HG03066 (cell line): ENCODE data around the gene PGLYRP4.
"Not testable (repeated sequence)": the region's sequence is repeated elsewhere in the genome, so short reads cannot be mapped to it uniquely, and the experiment has no call there.

Source experiments
- ATAC-seq: cut with Tn5 transposase; IDR thresholded peaks from one replicate; pipeline ENCODE4 v1.9.1; 2021; ENCODE audit warnings: low read depth; ENCODE audit not compliant: unreplicated experiment

Gene PGLYRP4

DNA sequence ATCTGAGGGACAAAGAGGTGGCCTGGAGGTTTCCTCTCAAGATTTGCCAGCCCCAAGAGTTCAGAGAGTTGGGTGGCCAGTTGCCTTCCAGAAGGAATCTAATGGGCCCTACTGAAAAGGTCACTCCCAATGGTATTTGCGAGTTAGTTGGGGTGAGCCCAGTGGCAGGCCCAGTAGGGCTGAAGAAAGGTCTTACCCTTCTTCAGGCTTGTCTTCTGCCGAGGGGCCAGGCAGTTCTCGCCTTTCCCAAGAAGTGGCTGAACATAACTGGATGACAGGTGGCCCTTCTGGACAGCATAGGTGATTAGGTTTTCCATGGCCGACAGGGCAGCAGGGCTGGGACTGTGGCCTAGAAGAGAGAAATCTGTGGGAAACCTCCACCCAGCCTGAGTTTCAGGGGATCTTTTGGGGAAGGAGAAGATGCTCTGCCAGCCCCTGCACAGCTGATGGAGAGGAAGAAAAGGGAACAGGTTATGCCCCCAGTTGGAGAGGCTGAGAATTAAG lies 7.2 kb downstream of the PGLYRP4 start:
- ATAC-seq: no peak

DNA sequence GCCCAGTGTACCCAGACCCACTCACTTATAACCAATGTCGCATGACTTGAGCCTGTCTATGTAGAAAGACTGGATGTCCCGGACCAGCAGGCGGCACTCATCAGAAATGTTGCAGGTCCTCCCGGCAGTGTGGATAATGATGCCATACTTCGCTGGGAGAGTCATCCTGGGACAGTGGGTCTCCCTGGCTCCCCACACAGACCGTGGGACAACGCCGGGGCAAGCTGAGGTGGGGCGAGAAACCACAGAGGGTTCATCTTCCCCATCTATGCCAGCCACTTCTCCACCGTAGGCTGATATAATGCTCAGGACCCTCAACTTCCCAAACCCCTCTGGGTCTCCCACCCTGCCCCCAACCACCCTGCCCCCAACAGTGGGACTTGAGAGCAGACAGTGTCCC lies 8.3 kb downstream of the PGLYRP4 start:
- no peak for ATAC-seq

DNA sequence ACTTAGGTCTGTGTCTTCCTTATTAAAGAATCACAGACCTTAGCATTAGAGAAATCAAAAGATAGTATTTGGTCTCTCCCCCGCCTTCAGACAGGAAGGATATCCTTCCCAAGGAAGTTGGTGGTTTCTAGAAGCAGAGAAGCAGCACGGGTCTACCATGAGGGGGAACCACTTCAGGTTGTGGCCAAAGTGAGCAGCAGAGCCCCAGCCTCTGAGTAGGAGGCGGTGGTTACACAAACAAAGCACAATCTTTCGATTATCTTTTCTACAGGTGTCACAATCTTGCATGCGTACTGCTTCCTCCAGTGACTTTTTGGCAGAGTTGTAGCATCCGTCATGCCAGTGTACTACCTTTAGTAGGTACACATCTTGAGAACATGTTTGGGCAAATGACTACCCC lies 8.8 kb downstream of the PGLYRP4 start:
- no peak for ATAC-seq

DNA sequence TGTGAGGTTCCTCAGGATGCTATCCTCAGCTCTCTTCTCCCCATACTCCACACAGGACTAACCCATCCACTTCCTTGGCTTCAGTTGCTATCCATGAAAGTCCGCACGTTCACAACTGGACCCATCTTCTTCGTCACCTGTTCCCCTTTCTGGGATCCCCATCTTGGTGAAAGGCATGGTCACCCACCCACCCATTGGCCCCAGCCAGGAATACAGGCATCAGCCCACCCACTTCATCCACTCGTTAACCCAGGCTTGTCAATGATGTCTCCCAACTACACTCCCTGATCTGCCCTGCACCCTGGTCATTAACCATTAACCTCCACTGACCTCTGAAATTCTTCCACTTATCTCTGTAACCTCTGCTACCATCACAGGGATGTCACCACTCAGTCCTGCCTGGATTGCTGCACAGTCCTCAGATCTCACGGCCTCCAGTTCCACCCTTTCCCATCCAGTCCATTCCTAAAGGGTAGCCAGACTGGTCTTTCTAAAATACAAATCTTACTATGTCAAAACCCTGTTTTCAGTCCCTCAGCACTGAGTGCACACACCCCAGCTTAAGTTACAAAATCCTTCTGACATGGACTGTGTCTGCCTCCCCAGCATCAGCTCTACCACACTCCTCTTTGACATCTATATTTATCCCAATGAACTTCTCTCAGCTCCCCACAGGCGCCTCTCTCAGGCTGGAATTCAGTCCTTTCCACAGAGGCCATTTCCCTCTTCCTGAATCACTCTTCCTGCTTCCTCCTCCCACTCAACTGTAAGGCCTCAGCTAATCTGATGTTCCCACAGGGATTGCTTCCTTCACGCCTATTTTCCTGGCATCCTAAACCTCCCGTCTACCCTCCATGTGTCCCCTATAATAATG lies 10.4 kb downstream of the PGLYRP4 start:
- no peak for ATAC-seq

DNA sequence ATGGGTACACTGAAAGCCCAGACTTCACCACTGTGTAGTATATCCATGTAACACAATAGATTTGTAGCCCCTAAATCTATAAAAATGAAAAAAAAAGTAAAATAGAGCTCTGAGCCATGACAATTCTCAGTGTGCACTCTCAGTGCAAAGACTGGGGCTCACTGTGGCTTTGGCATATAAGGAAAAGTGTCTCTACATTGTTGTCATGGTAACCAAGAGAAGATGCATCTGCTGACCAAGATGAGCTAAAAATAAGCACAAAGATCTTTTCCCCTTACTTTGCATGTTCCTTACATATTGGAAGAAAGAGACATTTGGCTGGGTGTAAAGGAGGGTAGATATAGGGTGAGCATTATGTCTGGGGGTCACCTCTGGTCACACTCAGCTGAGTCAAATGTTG lies 12.0 kb downstream of the PGLYRP4 start:
- ATAC-seq: no peak

- ATAC-seq: no peak
Observed at GRCh38 chr1:153333902-153334301, 14.7 kb downstream of the PGLYRP4 start.

- ATAC-seq: no peak
Observed at GRCh38 chr1:153324912-153325311, 23.7 kb downstream of the PGLYRP4 start.

GRCh38 chr1:153322568-153322967 lies 26.1 kb downstream of the PGLYRP4 start:
- no peak for ATAC-seq

DNA sequence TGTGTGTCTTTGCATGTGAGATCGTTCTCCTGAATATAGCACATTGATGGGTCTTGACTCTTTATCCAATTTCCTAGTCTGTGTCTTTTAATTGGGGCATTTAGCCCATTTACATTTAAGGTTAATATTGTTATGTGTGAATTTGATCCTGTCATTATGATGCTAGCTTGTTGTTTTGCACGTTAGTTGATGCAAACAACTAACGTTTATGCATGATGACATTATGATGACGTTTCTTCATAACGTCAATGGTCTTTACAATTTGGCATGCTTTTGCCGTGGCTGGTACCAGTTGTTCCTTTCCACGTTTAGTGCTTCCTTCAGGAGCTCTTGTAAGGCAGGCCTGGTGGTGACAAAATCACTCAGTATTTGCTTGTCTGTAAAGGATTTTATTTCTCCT lies 30.5 kb downstream of the PGLYRP4 start:
- ATAC-seq: not testable (repeated sequence)

DNA sequence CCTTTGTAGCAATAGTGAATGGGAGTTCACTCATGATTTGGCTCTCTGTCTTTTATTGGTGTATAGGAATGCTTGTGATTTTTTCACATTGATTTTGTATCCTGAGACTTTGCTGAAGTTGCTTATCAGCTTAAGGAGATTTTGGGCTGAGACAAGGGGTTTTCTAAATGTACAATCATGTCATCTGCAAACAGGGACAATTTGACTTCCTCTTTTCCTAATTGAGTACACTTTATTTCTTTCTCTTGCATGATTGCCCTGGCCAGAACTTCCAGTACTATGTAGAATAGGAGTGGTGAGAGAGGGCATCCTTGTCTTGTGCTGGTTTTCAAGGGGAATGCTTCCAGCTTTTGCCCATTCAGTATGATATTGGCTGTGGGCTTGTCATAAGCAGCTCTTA lies 32.6 kb downstream of the PGLYRP4 start:
- ATAC-seq: not testable (repeated sequence)

DNA sequence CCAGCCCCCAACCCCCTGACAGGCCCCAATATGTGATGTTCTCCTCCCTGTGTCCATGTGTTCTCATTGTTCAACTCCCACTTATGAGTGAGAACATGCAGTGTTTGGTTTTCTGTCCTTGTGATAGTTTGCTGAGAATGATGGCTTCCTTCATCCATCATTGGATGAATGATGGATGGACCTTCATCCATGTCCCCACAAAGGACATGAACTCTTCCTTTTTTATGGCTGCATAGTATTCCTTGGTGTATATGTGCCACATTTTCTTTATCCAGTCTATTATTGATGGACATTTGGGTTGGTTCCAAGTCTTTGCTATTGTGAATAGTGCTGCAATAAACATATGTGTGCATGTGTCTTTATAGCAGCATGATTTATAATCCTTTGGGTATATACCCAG lies 34.3 kb downstream of the PGLYRP4 start:
- not testable (repeated sequence) for ATAC-seq

- ATAC-seq: no peak
Observed at GRCh38 chr1:153313288-153313687, 35.4 kb downstream of the PGLYRP4 start.

DNA sequence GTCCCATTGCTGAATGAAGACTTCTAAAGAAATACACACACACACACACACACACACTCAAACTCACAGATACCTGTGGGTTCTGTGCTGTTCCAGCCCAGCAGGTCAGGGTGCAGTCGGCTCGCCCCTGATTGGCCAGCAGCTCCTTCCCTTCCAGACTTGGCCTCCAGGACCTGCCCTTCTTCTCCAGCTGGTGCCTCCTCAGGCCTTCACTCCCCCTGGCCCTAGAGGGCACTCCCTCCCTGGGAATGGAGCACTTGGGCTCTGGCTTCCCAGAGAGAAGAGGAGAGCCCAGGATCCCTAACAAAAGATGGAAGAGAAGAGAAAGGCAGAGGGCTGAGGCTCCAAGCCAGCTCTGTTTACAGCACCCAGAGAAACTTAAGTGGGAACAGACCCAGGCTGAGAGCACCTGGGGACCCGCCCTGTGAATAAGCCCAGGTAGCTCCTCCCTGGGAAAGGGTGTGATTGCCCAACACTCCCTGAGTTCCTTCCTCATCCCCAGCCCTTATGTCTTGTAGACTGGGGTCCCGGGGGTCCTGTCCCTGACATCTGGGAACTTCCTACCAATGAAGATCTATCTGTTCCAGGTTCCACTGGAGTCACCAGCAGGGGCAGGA lies 36.0 kb downstream of the PGLYRP4 start, which contains the start of gene PGLYRP3:
Gene PGLYRP3, minus strand, starts transcription at position 383 of the 617 bp plus-strand sequence. CDS start 2,287 bp downstream, outside the sequence.
- ATAC-seq: no peak

DNA sequence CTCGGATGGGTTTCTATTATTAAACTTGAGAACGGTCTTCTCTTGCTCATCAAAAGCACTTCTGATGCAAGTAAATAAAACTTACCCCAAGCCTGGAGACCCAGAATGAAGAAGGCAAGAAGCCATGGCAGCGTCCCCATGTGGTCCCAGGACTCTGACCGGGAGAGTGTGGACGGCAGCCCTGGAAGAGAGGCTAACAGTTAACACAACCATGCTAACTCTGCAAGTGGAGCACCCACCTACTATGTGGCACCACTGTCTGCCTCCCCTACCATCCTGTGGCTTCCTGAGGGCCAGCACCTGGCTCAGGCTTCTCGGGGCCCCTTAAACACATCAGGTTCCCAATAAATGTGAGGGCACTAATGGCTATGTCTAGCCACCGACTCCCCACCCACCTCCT lies 38.1 kb downstream of the PGLYRP4 start:
- ATAC-seq: no peak

DNA sequence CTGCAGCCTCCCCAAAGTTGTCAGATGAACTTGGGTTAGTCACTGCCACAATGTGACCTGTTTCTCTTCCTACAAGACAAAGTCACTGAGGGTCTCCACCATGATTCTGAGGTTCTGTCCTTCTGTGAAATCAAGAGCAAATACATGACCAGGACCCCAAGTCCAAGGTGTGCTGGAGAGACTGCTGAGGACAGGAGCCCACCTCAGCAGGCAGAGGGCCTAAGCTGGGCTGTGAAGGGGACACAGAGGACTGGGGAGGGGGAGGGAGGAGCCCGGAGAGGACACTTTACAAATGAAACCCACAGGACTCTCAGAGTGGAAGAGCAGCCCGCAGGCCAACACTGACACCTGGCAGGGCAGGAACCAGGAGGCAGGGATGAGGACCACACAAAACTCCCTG lies 39.2 kb downstream of the PGLYRP4 start:
- ATAC-seq: no peak

DNA sequence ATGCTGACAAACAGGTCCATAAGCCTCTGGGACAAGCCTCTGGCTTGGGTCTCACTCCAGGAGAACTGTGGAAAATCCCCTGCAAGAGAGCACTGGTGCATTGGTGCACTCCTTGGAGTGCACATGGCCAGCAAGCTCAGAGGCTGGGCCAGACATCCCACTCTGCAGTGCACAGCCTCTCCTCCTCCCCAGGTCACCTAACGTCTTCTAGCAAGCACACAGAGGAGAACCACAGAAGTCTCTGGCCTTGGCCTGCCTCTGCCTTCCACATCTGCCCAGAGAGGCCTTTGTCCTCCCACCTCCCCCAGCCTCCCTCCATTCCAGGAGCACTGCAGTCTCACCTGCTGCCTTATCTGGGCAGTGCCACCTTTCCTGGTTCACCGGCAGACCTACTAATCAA lies 40.1 kb downstream of the PGLYRP4 start:
- no peak for ATAC-seq

DNA sequence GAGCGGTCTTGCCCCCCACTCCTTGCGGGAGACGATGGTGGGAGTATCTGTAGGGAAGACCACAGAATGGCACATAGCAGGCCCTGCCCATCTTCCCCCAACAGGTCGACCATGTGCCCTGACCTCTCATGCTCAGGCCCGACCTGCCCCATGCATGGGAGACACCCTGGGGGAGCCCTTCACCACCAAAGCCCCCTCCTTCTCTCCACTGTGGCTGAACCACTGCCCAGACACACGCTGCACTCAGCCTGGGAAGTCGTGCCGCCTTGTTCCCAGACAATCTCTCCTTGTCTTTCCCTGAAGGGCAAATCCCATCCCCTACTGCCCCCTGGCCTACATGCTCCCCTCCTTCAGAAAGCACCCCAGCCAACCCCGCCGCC lies 41.4 kb downstream of the PGLYRP4 start:
- ATAC-seq: no peak

DNA sequence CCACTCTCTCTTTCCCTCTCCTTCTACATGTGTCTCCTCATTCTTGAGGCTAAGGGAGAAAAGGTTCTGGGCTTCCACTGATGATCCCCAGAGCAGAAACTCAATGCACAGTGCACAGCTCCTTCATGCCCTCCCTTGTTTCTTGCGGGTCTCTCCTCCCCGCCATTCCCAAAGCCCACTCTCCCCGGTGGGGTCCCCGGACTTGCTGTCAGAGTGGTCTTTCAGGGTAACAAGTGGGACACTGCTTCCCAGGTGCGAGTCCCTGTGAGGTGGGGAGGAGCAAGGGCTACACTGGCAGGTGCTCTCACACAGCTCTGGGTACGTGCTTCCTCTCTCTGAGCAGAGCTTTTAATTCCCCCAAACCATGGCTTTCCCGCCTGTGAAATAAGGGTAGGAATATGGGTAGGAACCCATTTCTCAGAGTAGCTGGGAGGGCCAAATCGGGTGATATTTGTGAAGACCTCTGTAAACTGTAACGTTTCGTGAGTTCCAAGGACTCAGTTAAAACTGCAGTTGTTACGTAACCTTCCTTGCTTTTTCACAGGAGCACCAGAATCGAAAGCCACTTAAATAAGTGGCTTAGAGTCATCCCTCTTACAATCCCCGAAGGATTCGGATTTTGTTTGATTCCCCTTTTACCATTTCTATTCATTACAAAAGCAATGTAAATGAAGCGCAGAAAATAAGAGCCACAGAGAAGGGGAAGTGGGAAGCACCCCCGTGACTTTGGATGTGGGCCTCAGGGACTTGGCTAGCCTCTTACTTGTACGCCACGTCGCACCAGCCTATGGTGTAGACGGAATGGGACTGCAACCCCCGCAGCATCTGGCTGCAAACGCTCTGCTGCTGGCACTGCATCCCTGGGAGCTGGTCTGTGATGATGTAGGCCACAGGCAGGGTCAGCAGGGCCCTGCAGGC lies 42.1 kb downstream of the PGLYRP4 start:
- no peak for ATAC-seq

GRCh38 chr1:153305682-153306081 lies 43.0 kb downstream of the PGLYRP4 start:
- ATAC-seq: no peak

GRCh38 chr1:153302308-153302707 lies 46.3 kb downstream of the PGLYRP4 start:
- ATAC-seq: no peak

- ATAC-seq: no peak
Observed at GRCh38 chr1:153293851-153294250, 54.8 kb downstream of the PGLYRP4 start.
